Chondrocyte (in vitro differentiated cells): ENCODE measurements around the gene WNT2. TPM values are rescaled to one million over a fixed set of nuclear protein-coding genes. Genes with fewer than 3 reads are reported as not detected.
"Not testable (repeated sequence)": the region's sequence is repeated elsewhere in the genome, so short reads cannot be mapped to it uniquely, and the experiment has no call there.

ENCODE experiments used
- DNase-seq: peaks from one replicate; pipeline ENCODE4 v3.0.0; 2021; ENCODE audit warnings: mixed read lengths, low spot score
- H3K27ac Mint-ChIP-seq: one replicate; pipeline ENCODE4 v1.8.0; 2021; ENCODE audit warnings: mild to moderate bottlenecking, moderate library complexity, mixed read lengths; ENCODE audit not compliant: unreplicated experiment
- H3K27me3 Mint-ChIP-seq: 2 replicates; pipeline ENCODE4 v1.8.0; 2021; ENCODE audit warnings: low read depth, mixed read lengths
- H3K36me3 Mint-ChIP-seq: 2 replicates; pipeline ENCODE4 v1.8.0; 2021; ENCODE audit warnings: low read depth, mixed read lengths
- H3K4me1 Mint-ChIP-seq: 2 replicates; pipeline ENCODE4 v1.8.0; 2021; ENCODE audit warnings: low read depth, mild to moderate bottlenecking, mixed read lengths
- H3K4me3 Mint-ChIP-seq: one replicate; pipeline ENCODE4 v1.8.0; 2021; ENCODE audit warnings: mild to moderate bottlenecking, moderate library complexity, mixed read lengths; ENCODE audit not compliant: unreplicated experiment
- H3K9me3 Mint-ChIP-seq: 2 replicates; pipeline ENCODE4 v1.8.0; 2021; ENCODE audit warnings: low read depth, mixed read lengths
- total RNA-seq: library from RNA; stranded (reverse); gene quantifications from 3 replicates; pipeline ENCODE4 v1.2.1, GENCODE V29; 2021
- TF ChIP-seq, protein P1 (sequence below): fragments of 200-600 bp; sonication (generic); IDR thresholded peaks from 2 replicates; pipeline ENCODE4 v1.5.0; 2021; ENCODE audit warnings: antibody characterized with exemption, mild to moderate bottlenecking, moderate library complexity

The WNT2 gene
- total RNA-seq, 1 donor from 2014 or later: 0.90 TPM

DNA sequence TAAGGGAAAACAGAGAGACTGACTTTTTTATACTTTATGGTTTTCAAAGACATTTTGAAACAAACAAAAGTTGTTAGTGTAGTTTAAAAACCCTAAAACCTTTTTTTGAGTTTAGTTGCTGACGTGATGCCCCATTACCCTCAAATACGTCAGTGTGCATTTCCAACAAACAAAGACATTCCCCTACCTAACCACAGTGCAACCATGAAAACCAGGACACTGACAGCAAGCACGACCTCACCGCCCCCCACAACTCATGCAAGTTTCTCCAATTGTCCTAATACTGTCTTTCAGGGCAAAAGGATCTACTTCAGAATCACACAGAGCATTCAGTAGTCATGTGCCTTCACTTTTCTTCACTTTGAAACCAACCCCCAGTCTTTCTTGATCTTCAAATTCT, 75.0 kb downstream of the WNT2 start:
- Mint-ChIP-seq H3K36me3 (no peaks in the 10 kb centered on the region), H3K9me3 (peaks cover 9% of the 10 kb centered on the region), H3K4me1 (peaks cover 14% of the 10 kb centered on the region), H3K4me3 (no peak overlapping the region), H3K27ac (no peak overlapping the region), H3K27me3 (peaks cover 20% of the 10 kb centered on the region)
- TF ChIP-seq, protein P1, sequence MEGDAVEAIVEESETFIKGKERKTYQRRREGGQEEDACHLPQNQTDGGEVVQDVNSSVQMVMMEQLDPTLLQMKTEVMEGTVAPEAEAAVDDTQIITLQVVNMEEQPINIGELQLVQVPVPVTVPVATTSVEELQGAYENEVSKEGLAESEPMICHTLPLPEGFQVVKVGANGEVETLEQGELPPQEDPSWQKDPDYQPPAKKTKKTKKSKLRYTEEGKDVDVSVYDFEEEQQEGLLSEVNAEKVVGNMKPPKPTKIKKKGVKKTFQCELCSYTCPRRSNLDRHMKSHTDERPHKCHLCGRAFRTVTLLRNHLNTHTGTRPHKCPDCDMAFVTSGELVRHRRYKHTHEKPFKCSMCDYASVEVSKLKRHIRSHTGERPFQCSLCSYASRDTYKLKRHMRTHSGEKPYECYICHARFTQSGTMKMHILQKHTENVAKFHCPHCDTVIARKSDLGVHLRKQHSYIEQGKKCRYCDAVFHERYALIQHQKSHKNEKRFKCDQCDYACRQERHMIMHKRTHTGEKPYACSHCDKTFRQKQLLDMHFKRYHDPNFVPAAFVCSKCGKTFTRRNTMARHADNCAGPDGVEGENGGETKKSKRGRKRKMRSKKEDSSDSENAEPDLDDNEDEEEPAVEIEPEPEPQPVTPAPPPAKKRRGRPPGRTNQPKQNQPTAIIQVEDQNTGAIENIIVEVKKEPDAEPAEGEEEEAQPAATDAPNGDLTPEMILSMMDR: no peak
- DNase-seq: no peak

DNA sequence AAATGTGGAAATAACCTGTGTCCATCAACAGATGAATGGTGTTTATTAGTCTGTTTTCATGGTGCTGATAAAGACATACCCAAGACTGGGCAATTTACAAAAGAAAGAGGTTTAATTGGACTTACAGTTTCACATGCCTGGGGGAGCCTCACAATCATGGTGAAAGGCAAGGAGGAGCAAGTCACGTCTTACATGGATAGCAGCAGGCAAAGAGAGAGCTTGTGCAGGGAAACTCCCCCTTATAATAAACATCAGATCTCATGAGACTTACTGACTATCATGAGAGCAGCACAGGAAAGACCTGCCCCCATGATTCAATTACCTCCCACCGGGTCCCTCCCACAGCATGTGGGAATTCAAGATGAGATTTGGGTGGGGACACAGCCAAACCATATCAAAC, 77.2 kb downstream of the WNT2 start:
- not testable (repeated sequence) for H3K36me3 Mint-ChIP-seq, H3K4me1 Mint-ChIP-seq, H3K4me3 Mint-ChIP-seq, H3K27ac Mint-ChIP-seq, H3K9me3 Mint-ChIP-seq, DNase-seq
- peaks cover 18% of the 10 kb centered on the region for H3K27me3 Mint-ChIP-seq

DNA sequence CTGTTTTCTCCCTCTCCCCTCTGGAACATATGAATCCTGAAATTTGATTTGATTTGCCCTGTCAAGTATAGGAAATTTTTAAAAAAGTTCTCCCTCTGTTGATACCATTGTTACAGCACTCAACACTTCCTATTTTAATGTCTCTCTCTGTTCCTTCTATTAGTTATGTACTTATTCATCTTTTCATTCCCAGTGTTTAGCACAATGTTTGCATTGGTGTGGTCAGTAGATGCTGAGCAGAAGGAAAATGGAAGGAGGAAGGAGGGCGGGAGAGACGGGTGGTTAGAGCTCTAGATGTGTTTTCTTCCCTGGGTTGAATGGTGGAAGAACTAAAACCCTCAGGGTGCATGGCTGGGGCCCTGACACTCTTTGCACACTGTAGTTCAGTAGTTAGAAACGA, 79.5 kb downstream of the WNT2 start:
- Mint-ChIP-seq H3K4me3 (no peak overlapping the region), H3K36me3 (no peaks in the 10 kb centered on the region), H3K4me1 (no peaks in the 10 kb centered on the region), H3K27me3 (peaks cover 9% of the 10 kb centered on the region), H3K27ac (no peak overlapping the region), H3K9me3 (peaks cover 9% of the 10 kb centered on the region)
- no peak for DNase-seq
- TF ChIP-seq, protein P1: no peak

DNA sequence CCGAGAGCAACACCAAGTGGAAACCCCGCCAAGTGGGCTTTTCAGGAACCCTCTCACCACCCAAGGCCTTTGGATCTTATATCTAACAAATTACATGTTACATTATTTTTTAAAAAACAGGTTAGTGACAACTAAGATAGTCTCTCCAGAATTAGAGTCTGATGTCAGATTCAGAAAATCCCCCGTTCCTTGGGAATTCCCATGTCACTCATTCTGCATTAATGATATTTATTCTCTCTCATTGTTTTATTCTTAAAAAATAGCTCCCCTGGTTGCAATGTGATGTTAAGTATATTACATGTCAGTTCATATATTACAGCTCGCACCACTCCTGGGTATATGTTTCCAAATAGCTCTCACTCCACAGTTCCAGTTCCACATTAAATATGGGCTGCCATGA, 81.8 kb downstream of the WNT2 start:
- H3K36me3 Mint-ChIP-seq: peaks cover 5% of the 10 kb centered on the region
- peaks cover 3% of the 10 kb centered on the region for H3K27me3 Mint-ChIP-seq
- DNase-seq: no peak
- TF ChIP-seq, protein P1: no peak
- H3K4me3 Mint-ChIP-seq: no peak overlapping the region
- no peaks in the 10 kb centered on the region for H3K4me1 Mint-ChIP-seq
- no peak overlapping the region for H3K27ac Mint-ChIP-seq
- peaks cover 9% of the 10 kb centered on the region for H3K9me3 Mint-ChIP-seq

DNA sequence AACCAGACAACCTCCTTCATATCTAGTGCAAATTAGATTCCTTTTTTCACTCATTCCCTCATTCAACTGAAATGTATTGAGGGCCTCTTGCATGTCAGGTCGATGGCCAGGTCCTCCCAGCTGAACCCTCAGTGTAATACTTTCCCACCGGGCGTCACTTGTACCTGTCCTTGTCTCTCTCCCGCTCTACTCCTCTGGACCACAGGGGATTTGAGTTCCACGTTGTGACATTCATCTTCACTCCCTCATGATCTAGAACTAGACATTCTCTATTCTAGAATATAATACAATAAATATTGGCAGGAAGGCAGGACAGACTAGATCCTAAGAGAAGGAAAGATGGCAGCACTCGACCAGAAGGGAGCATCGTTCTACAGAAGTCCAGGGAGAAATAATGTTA, 83.9 kb downstream of the WNT2 start:
- TF ChIP-seq, protein P1: no peak
- Mint-ChIP-seq H3K27me3 (peaks cover 3% of the 10 kb centered on the region), H3K27ac (no peak overlapping the region), H3K4me3 (no peak overlapping the region), H3K9me3 (peaks cover 9% of the 10 kb centered on the region), H3K4me1 (no peaks in the 10 kb centered on the region), H3K36me3 (peaks cover 9% of the 10 kb centered on the region)
- no peak for DNase-seq

DNA sequence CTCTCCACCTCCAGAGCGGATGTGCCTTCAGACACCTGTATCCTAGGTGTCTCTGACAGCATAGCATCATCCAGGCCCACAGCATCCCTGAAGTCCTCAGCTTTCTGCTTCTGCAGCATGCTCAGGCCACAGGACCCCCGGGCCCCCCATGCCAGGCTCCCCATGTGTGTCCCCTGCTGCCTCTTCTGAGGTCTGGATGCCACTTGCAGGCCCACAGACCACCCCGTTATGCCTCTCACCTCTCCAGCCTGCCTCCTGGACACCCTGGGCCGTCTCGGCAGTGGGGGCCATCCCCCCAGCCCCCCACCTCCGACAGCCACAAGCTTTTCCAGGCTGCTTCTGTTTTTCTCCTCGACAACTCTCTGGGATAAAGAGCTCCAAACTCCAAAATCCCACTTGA, 84.4 kb downstream of the WNT2 start:
- Mint-ChIP-seq H3K36me3 (peaks cover 9% of the 10 kb centered on the region), H3K4me3 (no peak overlapping the region), H3K27me3 (peaks cover 3% of the 10 kb centered on the region), H3K4me1 (no peaks in the 10 kb centered on the region), H3K27ac (no peak overlapping the region), H3K9me3 (peaks cover 11% of the 10 kb centered on the region)
- TF ChIP-seq, protein P1: no peak
- no peak for DNase-seq
